HG02870 (cell line): ENCODE measurements around the gene LIMS2.

Experiments
- ATAC-seq: cut with Tn5 transposase; IDR thresholded peaks from one replicate; pipeline ENCODE4 v1.9.1; 2021; ENCODE audit warnings: mild to moderate bottlenecking, moderate library complexity; ENCODE audit not compliant: unreplicated experiment

The LIMS2 gene

DNA sequence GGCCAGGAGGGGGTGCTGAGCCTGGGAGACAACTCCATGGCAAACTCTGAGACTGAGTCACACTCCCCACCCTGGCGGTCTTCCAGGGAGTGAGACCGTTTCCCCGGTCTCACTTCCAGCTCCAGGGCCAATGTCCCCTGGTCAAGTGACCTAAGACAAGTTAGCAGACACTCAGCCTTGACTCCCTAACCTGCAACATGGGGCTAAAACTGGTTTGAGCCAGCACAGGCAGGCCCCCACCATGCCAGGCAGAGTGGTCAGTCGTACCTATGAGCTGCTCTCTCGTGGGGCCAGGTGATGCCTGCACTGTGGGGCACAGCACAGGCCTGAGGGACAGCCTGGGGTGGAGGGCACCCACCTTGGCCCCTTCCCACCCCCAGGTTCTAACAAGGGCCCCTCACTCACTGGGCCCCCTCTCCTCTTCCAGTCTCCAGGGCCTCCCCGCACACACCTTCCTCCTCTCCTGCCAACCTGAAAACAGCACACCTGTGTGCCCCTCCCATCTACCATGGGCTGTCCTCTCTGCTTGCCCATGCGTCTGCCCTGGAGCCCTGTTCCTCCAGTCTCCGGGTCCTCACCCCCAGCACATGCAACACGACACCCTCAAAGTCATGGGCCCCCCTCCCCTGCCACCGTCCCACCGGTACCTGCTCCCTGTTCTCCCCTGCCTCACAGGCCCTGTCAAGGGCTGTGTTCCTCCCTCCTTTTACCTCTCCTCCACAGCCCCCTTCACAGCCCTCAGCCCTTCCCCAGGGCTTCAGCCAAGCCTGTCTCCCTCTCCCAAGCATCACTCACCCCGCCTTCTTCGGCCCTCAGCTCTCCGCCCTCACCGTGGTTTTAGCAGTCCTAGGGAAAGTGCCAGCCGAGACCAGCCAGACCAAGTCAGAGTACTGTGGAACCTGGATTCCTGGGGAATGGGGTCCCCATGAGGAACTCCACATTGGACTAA, 27.8 kb downstream of the LIMS2 start:
- ATAC-seq = no peak

GRCh38 chr2:127646487-127647241, 28.7 kb downstream of the LIMS2 start:
- no peak for ATAC-seq

- ATAC-seq = no peak
Measured at GRCh38 chr2:127645395-127646291, 29.7 kb downstream of the LIMS2 start, which contains the start of gene GPR17. GPR17 (plus strand) TSS chr2:127646153; CDS start chr2:127650736, 4,583 bp downstream.

DNA sequence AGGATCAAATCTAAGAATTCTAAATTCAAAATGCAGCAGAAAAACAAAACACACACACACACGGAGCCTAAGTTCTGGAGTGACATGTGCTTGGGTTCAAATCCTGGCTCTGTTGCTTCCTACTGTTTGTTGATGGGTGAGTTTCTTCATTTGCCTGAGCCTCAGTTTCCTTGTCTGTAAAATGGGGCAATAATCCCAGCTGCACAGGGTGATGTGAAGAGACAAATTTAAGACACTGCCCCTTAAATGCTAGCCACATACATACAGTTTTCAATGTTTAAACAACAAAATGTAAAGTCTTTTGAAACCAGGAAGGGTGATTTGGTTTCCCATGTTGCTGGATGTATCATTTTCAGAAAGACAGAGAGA, 30.3 kb downstream of the LIMS2 start:
- ATAC-seq = no peak

- no peak for ATAC-seq
Measured at GRCh38 chr2:127644066-127645025, 31.0 kb downstream of the LIMS2 start.

DNA sequence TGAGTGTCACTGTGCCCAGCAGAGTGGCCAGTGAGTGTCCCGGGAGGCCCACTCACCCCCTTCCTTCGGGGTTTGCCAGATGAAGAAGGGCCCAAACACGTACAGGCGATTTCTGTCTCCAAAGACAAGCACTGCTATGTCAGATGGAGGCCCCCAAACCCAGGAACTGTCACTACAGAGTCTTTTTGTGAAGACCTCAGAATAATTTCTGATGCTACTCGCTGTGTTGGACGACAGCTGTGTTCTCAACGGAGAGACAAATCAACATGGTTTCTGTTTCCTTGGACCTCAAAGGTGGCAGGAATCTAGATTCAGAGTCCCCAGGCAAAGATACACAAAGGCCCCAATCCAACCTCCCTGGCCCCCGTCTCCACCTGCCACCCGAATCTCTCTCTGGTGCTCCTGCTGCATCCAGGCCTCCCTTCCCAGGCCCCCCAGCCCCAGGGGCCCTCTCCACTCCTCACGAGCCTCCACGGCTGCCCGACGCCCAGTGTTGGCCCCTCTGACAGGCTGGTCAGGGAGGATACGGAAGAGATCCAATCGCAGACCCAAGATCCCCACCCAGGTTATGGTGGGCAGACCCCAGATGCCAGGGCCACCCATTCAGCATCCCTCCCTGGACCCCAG, 31.8 kb downstream of the LIMS2 start:
- ATAC-seq = no peak

DNA sequence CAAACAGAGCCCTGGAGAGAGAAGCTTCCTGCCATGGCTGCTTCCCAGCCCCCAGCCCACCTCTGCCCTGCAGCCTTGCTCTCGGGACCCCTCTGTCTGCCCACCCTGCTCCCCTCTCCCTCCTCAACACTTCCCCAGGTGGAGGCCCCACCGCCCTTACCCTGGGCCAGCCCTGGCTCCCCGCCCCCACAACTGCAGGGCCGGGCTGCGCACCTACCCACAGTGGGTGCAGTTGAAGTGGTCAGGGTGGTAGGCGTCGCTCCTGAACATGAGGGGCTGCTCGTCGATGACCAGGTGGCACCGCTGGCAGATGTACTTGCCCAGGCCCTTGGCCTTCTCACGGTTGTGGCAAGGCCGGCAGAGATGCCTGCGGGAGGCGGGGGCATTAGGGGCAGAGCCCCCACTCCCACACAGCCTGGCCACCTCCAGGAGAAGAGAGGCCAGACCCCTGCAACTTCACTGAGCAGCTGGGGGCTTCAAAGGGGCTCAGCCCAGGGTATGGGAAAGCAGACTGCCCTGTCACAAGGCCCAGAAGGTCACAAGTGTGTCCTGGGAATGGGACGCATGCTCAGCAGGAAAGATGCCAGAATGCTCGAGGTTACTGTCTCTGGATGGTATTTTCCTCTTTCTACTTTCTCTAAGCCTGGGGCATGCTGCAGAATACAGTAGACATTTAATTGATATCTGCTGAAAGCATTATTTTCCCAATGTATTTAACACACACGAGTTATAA, 32.5 kb downstream of the LIMS2 start:
- ATAC-seq = no peak

- ATAC-seq = no peak
Measured at GRCh38 chr2:127641846-127642507, 33.4 kb downstream of the LIMS2 start.

DNA sequence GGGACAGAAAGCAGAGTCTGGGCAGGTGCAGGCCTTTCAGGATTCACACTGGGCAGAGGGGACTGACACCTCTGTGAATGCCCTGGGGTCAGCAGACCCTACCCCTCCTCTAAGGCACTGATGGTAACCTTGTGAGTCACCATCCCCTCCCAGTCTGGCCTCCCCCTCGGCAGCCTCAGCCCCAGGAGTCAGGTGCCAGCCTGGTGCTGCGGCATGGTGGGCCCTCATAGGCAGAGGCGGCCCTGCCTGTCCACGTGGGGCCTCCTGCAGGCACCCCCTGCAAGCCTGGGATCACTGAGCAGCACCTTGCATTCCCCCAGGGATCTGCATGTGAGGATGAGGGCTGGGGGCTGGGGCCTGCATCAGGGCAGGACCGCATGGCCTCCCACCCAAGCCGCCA, 34.2 kb downstream of the LIMS2 start:
- ATAC-seq = no peak

DNA sequence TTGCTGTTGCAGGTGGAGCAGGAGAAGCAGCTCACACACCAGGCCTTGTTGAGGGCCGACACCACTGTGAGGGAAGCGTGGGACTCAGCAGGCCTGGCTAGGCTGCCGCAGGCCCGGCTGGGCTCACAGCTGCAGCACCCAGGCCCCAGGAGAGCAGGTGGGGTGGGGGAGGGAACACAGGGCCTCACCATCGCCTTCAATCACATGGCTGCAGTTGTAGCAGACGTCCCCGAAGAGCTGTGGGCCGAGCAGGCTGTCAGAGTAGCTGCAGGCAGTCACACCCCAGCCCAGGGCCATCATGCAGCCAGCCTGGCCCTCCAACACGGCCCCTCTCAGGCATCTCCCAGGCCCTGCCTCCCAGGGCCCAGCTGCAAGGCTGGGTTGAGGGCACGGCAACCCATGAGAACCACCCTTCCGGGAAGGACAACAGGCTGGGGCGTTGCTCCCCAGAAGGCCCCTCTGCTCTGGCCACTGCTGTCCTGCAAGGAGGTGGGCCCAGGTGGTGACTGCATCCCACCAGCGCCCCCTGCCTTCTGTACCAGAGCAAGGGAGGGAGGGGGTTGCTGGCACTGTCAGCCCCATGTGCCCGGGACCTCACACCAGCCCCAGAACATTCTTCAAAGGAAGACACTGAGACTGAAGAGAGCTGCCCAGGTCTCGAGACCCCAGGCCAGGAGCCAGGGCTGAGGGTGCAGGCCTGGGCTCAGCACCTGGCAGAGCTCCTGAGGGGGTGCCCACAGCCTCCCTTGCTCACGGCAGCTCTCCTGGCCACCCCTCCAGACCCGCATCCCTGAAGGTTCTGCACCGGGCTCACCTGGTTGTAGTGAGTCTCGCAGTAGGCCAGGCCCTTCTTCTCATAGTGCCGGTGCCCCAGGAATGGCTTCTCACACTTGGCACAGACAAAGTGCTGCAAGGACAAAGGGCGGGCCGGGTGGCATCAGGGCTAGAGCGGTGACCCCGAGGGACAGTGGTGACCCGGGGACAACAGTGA, 35.0 kb downstream of the LIMS2 start:
- peak; percentile 47 for ATAC-seq

DNA sequence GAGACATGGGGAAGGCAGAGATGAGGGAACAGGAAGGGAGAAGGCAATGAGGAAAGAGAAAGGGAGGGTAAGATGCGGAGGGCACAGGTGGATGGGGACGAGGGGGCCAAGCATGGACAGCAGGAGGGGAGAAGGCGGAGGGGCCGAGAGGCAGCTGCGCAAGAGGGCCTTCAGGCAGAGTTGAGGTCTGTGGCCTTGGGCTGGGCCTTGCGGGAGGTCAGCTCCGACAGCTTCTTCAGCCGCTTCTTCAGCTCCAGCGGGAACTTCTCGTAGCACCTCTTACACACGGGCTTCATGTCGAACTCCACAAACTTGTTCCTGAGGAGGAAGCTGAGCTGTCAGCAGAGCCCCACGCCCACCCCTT, 36.2 kb downstream of the LIMS2 start:
- ATAC-seq = no peak

DNA sequence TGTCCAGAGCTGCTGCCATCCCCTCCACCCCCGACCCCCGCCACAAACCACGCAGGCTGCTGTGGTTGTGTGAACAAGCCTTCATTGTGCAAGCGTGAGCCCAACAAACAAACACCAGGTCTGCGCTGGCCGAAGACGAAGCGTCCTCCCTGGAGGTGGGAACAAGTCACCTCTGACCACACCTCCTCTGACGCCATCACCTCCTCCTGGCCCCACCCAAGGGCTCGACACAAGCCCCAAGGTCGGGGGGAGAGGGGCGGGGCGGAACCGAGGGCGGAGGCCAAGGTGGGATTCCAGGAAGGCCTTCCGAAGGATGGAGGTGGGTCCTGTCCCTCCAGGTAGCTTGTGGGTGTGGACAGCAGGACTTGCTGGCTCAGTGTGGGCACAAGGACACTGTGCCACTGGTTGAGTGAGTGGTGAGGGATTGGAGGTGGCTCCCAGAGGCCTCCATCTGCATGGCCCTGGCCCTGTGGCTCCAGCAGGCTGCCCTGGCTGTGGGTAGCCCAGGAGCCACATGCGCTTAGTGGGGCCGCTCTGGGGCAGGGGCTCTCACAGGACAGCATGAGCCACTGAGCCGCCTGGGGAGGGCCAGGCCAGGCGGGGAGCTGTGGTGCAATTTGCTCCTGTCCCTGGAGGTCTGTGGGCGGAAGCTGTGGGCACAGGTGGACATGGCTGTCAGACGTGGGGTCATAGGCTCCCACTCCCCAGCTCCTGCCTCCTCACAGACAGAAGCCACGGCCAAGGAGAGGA, 36.8 kb downstream of the LIMS2 start:
- no peak for ATAC-seq

GRCh38 chr2:127637725-127638252, 37.5 kb downstream of the LIMS2 start:
- no peak for ATAC-seq

GRCh38 chr2:127637236-127637630, 38.1 kb downstream of the LIMS2 start:
- ATAC-seq = no peak

GRCh38 chr2:127636248-127637235, 38.8 kb downstream of the LIMS2 start:
- ATAC-seq = no peak
